OCI-LY7 (cell line): ENCODE results near the gene PLEKHA6.

Experiments used
- EZH2phosphoT487 ChIP-seq: fragments of 200-600 bp; sonication (generic); IDR thresholded peaks from 2 replicates; pipeline ENCODE4 v1.6.1; 2018; ENCODE audit warnings: low read depth, borderline replicate concordance, mild to moderate bottlenecking, mixed run types, antibody characterized with exemption, low read length, moderate library complexity, mixed read lengths
- TF ChIP-seq, protein P1 (sequence below): fragments of 200-600 bp; sonication (generic); conservative IDR thresholded peaks from 2 replicates; pipeline ENCODE4 v1.5.1; 2014; ENCODE audit warnings: mild to moderate bottlenecking, antibody characterized with exemption, low read length, moderate library complexity, mixed read lengths

DNA sequence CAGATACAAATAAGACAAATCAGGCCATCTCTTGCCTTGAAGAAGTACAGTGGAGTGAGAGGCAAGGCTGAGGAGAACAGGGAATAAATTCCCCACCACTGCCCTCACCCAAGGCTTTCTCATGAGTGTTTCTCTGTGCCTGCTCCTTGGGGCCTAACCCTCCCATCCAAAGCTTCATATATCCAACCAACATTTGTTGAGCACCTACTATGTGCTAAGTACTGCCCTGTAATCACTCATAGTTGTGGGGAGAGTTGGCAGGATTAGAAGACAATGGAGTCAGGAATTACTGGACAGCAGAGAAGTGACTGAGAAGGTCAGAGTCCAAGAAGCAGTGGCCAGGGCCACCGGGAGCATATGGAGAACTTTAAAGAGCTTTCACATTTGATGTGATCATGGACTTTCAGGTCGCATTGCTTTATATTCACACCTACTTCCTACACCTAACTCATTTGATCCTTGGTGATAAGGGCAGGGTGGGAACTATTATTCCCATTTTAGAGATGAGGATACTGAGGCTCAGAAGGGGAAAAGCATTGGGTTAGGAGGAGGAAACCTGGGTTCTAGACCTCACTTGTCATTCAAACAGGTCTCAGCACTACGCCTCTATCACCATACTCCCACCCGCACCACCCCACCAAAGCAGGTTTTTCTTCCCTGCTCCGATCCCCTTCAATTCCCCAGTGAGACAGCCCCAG is 6.4 kb downstream of the PLEKHA6 start:
- TF ChIP-seq, protein P1, sequence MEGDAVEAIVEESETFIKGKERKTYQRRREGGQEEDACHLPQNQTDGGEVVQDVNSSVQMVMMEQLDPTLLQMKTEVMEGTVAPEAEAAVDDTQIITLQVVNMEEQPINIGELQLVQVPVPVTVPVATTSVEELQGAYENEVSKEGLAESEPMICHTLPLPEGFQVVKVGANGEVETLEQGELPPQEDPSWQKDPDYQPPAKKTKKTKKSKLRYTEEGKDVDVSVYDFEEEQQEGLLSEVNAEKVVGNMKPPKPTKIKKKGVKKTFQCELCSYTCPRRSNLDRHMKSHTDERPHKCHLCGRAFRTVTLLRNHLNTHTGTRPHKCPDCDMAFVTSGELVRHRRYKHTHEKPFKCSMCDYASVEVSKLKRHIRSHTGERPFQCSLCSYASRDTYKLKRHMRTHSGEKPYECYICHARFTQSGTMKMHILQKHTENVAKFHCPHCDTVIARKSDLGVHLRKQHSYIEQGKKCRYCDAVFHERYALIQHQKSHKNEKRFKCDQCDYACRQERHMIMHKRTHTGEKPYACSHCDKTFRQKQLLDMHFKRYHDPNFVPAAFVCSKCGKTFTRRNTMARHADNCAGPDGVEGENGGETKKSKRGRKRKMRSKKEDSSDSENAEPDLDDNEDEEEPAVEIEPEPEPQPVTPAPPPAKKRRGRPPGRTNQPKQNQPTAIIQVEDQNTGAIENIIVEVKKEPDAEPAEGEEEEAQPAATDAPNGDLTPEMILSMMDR: no peak
- no peak for TF ChIP-seq EZH2phosphoT487
